GM21367 (cell line): Measurements from ENCODE around the gene TMEM205.
"Not testable (repeated sequence)": the region's sequence is repeated elsewhere in the genome, so short reads cannot be mapped to it uniquely, and the experiment has no call there.

Experiments
- ATAC-seq: cut with Tn5 transposase; IDR thresholded peaks from one replicate; pipeline ENCODE4 v1.9.1; 2021; ENCODE audit not compliant: unreplicated experiment

TMEM205 gene

DNA sequence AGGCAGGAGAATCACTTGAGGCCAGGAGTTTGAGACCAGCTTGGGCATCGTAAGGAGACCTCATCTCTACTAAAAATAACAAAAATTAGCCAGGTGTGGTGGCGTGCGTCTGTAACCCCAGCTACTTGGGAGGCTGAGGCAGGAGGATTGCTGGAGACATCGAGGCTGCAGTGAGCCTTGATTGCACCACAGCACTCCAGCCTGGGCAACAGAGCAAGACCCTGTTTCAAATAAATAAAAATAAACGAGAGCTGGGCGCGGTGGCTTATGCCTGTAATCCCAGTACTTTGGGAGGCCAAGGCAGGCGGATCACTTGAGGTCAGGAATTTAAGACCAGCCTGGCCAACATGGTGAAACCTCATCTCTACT is 6.0 kb downstream of the TMEM205 start:
- not testable (repeated sequence) for ATAC-seq

GRCh38 chr19:11339254-11340098 is 6.6 kb downstream of the TMEM205 start, which contains the start of gene RAB3D:
Gene RAB3D (minus strand): TSS chr19:11339657. CDS start chr19:11337399, 2,258 bp downstream.
- ATAC-seq, result no peak

DNA sequence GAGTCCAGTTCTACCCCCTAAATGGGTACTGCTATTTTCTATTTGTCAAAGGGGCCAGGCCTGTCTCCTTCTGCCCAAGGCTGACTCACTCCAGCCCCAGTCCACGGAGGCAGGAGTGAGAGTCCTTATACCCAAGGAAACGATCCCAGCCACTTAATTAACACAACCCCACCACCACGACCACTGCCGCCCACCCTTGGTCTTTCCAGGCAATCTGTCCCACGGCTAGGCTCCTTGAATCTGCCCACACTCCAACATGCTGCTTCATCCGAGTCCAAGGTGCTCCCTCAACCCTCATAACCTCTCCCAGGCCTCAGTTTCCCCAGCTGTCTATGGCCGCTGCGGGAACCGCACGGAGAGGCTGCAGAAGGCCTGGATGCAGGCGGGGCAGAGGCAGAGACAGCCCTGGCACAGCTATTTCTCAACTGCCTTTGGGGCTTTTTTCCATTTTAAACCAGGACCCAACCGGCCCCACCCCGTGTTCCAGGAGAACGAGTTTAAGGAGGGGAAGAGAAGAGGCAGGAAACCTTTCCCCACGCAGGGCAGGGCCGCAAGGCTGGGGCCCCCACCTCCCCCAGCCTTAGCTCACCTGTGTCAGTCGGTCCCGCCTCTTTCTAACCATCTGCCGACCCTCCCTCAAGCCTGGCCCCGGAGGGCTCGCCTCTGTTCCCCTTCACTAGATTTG is 7.4 kb downstream of the TMEM205 start:
- no peak for ATAC-seq

- no peak for ATAC-seq
Measured at GRCh38 chr19:11338121-11338520, 7.9 kb downstream of the TMEM205 start.

DNA sequence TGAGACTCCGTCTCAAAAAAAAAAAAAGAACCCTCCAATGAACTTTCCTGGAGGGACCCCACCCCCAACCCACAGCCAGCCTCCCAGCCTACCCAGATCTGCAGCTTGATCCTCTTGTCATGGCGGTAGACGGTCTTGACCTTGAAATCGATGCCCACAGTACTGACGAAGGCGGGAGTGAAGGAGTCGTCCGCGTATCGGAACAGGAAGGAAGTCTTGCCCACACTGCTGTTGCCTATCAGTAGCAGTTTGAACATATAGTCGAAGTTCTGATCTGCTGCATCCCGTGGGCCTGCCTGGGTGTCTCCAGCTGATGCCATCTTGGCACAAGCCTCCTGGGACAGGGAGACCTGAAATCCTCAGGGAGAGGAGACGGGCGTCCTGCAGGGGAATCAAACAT is 9.0 kb downstream of the TMEM205 start:
- ATAC-seq, result no peak

GRCh38 chr19:11335449-11336146 is 10.5 kb downstream of the TMEM205 start:
- no peak for ATAC-seq

DNA sequence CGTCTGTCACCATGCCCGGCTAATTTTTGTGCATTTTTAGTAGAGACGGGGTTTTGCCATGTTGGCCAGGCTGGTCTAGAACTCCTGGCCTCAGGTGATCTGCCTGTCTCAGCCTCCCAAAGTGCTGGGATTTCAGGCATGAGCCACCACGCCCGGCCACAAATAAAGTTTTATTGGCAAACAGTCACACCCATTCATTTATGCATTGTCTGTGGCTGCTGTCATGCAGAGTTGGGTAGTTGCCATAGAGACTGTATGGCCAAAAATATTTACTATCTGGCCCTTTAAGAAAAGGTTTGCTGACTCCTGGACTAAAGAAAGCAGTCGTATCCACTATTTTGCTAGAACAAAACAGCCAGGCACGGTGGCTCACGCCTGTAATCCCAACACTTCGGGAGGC is 12.2 kb downstream of the TMEM205 start:
- not testable (repeated sequence) for ATAC-seq

DNA sequence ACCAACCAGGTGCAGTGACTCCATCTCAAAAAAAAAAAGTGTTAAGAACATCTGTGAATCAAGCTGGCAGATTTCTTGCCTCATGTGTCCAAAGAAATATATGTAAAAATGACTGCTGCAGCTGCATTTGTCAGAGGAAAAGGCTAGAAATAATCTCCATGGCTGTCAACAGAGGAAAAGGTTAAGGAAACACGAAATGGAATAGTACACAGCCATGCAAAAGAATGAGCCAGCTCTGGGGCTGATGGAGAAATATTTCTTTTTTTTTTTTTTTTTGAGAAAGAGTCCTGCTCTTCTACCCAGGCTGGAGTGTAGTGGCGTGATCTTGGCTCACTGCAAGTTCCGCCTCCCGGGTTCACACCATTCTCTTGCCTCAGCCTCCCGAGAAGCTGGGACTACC is 13.2 kb downstream of the TMEM205 start:
- ATAC-seq, result no peak

GRCh38 chr19:11331502-11331901 is 14.6 kb downstream of the TMEM205 start:
- no peak for ATAC-seq

GRCh38 chr19:11330127-11330526 is 15.9 kb downstream of the TMEM205 start:
- no peak for ATAC-seq

DNA sequence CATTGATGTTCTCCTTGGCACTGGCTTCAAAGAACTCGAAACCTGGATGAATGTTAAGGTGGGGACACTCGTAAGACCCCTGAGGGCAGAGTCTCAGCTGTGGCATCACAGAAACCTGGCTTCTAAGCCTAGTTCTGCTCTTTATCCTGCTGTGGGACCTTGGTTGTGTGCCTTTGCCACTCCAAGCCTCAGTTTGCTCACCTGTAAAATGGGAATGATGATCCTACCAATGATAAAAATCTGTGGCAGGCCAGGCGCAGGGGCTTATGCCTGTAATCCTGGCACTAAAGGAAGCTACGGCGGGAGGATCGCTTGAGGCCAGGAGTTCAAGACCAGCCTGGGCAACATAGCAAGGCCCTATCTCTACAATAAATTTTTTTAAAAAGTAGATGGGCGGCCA is 20.5 kb downstream of the TMEM205 start:
- no peak for ATAC-seq

DNA sequence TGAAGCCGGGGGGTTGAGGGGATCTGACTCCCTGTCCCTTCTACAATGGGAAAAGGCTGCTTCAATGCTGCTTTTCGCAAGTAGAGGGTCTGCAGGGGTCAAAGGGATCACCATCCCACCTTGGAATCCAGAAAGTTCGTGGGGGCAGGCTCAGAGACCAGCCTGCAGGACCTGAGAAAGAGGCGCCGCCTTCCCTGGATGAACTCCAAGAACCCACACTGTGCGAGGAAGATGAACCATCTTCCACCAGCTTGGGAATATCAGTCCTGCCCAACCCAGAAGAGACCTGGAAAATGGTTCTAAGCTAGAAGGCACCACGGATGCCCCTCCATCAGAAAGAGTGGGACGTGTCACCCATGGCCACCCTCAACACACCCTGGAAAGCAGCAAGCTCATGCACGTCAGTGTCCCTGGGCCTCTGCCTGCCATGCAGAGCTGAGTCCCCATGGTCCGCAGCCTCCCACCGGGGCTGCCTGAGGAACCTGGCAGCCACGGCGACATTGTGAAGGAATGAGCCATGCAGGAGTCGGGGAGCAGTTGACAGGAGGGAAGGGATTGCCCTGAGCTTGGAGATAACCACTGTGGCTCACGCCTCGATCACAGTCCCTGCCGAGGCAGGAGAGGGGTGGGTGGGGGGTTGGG is 21.2 kb downstream of the TMEM205 start:
- ATAC-seq, result no peak

DNA sequence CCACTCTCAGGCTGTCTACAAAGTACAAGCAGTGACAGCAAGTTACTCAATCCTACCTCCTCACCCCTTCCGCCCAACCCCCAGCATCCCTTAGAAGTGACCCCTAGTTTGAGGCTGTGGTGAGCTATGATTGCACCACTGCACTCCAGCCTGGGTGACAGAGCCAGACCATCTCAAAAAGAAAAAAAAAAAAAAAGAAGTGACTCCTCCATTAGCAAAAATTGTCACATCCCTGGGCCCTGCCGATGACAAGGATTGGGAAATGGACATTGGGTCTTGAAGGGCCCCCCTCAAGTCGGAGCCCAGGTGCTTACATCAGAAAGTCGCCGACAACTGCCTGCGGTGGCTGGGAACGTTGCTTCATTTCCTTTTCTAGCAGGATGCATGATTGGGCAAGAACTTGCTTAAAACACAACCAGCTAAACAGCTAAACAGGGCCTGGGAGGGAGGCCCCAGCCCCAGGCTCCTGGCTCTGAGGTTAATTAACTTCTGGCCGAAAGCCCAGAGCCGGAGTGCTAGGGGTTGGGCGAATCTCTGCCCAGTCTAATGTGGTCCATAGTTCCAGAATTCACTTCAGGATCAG is 21.9 kb downstream of the TMEM205 start:
- no peak for ATAC-seq

- no peak for ATAC-seq
Measured at GRCh38 chr19:11323601-11324078, 22.4 kb downstream of the TMEM205 start.

DNA sequence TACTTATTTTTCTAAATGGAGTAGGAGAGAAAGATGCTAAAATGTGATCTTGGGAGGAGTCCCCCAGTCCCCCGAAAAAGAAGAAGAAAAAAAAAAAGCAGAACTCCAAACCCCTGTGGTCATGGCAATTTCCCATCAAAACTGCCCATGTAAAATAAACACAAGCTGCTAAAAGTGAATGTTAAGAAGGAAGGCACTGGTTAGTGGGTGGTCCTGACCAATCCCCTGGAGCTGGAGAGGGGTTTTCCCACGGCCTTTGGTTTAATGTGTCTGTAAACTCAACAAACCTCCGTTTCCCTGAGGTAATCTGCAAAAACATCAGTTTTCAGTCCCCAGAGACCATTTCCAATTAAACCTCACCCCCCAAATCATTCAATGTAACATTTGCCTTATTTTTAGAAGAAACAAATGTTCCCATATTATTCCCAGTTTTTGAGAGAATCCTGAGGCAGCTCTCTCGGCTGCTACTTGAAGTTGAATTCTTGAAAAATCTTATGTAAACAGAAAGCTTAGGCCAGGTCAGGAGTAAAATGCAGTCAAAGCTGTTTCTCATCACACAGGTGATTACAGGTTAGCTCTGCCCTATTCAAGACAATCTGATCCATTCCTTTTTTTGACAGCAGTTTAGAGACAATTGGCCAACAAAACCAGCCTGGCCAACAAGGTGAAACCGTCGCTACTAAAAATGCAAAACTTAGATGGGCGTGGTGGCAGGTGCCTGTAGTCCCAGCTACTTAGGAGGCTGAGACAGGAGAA is 23.6 kb downstream of the TMEM205 start:
- ATAC-seq, result no peak

DNA sequence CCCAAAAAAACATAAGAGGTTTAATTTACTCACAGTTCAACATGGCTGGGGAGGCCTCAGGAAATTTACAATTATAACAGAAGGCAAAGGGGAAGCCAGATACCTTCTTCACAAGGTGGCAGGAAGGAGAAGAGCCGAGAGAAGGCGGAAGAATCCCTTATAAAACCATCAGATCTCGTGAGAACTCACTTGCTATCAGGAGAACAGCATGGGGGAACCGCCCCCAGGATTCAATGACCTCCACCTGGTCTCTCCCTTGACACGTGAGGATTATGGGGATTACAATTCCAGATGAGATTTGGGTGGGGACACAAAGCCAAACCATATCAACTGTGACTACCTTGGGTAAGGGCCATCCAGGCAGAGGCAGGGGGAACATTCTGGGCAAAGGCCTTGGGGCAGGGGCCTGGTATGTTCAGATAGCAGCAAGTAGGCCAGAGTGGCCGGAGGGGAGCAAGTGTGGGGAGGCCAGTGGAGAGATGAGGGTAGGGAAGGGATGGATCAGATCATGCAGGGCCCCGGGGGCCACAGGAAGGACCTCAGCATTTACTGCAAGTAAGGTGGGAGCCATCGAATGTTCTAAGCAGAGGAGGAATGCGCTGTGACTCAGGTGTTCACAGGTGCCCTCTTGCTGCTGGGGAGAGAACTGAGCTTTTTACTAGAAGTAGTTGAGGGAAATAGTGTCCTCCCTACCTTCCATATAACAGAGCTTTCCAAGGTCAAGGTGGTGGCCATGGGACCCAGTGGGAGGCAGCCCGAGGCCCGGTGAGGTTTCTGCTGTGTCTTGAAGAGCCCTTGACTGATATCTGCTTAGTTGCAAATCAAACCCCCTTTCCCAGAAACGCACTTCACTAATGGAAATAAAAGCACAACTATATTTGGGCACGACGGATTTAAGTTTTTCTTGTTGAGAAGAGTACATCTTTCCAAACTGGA is 24.6 kb downstream of the TMEM205 start:
- no peak for ATAC-seq

GRCh38 chr19:11320278-11320995 is 25.6 kb downstream of the TMEM205 start:
- not testable (repeated sequence) for ATAC-seq

GRCh38 chr19:11306337-11306736 is 39.7 kb downstream of the TMEM205 start:
- ATAC-seq, result no peak
